ENCODE data around the gene GUSB. TPM values are rescaled to one million over a fixed set of nuclear protein-coding genes. Genes with fewer than 3 reads are reported as not detected.

The GUSB gene
- 27.5 to 33.0 TPM (median 32.6 TPM) in 5 replicates for total RNA-seq (2022; extraction: Qiagen RNA extraction)

DNA sequence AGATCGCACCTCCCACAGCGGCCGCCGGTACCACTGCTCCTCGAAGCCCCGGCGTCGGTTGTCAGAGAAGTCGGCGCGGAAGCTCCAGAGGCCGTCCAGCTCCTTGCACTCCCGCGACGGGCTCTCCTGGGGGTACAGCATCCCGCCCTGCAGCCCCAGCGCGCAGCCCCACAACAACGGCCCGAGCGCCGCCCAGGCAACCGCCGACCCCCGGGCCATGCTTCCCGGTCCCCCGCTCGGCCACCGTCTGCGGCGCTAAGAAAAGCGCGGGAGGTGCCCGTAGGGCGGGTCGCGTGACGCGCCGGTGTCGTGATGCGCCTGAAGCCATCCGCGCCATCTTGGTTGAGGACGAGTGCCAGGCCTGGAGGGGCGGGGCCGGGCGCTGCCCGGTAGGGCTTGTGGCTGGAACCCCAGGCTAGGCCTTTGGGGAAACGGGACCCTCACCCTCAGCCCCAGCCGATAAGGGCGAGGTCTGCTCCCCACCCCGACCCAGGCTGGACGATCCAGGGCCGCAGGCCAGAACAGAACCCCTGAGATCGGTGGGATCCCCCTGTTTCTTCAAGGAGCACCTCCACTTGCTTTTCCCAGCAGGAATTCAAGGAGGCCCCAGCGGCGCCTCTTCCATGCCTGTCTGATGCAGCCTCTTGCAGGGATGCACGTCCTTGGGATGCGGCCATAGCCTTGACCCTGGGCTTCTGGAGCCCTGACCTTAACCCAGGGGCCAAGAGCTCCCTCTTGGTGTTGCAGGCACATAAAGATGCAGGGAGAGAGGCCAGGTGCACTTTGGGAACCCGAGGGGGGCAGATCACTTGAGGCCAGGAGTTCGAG lies at the start of gene GUSB:
Gene GUSB (minus strand): TSS at position 249 of the 828 bp plus-strand sequence. CDS start 30 bp downstream, at position 219.

Other genes with a start within 250 kb of the GUSB start
- 24.3 to 30.7 TPM (median 29.4 TPM) in 5 replicates for gene VKORC1L1, start 109.1 kb downstream of the GUSB start, total RNA-seq (2022; extraction: Qiagen RNA extraction)
- gene ASL, start 93.6 kb upstream of the GUSB start, total RNA-seq (2022; extraction: Qiagen RNA extraction): 19.5 to 25.2 TPM (median 22.8 TPM) in 5 replicates
- gene CRCP, start 132.6 kb upstream of the GUSB start, total RNA-seq (2022; extraction: Qiagen RNA extraction): 23.0 to 34.8 TPM (median 24.1 TPM) in 5 replicates
- 5.6 to 8.2 TPM (median 7.1 TPM) in 5 replicates for gene TPST1, start 223.1 kb upstream of the GUSB start, total RNA-seq (2022; extraction: Qiagen RNA extraction)

All from A549 treated with AZD2906 at 1 μM for 4 hours (cell line).